H1 (cell line): ENCODE data around the gene PRSS36. TPM values are rescaled to one million over a fixed set of nuclear protein-coding genes. Genes with fewer than 3 reads are reported as not detected.

ENCODE experiments used
- CTCF ChIA-PET: fragments of 300-600 bp; sonication (Branson Sonifier 250); formaldehyde crosslinking; loops from one replicate; lab custom pipeline; 2021; ENCODE audit not compliant: partially characterized antibody; lab: Charles Lee
- POLR2A ChIA-PET: fragments of 300-600 bp; sonication (Branson Sonifier 250); formaldehyde crosslinking; loops from one replicate; lab custom pipeline; 2021; ENCODE audit warnings: inconsistent platforms; ENCODE audit not compliant: partially characterized antibody; lab: Charles Lee
- DNase-seq, 2 experiments: peaks; one replicate each; pipeline versions ENCODE4 v3.0.0 to v3.0.0-alpha.2; 2010 to 2022; ENCODE audit warnings: low spot score in 2 of 2, low read depth in 1 of 2, mixed read lengths in 1 of 2
- FAIRE-seq: peaks from 2 replicates; lab custom pipeline; 2011; peaks lifted over from hg19 to GRCh38; lab: Jason Lieb, UNC
- H2AFZ ChIP-seq: 2 replicates; pipeline ENCODE4 v1.8.1; 2012; ENCODE audit warnings: low read length, inconsistent platforms
- H2AK5ac ChIP-seq: 2 replicates; pipeline ENCODE4 v1.6.1; 2013; ENCODE audit warnings: low read depth, low read length
- H2BK120ac ChIP-seq: replicated peaks from 2 replicates; pipeline ENCODE3; 2013; ENCODE audit warnings: low read depth, low read length, inconsistent platforms
- H2BK12ac ChIP-seq: 2 replicates; pipeline ENCODE4 v1.6.1; 2013; ENCODE audit warnings: low read depth, low read length
- H2BK15ac ChIP-seq: 2 replicates; pipeline ENCODE4 v1.6.1; 2013; ENCODE audit warnings: low read length
- H2BK20ac ChIP-seq: 2 replicates; pipeline ENCODE4 v1.6.1; 2013; ENCODE audit warnings: low read length
- H2BK5ac ChIP-seq: 2 replicates; pipeline ENCODE4 v1.6.1; 2013; ENCODE audit warnings: low read depth, low read length
- H3K14ac ChIP-seq: 2 replicates; pipeline ENCODE4 v1.6.1; 2013; ENCODE audit warnings: inconsistent platforms; ENCODE audit not compliant: insufficient read length
- H3K18ac ChIP-seq: 2 replicates; pipeline ENCODE4 v1.6.1; 2013; ENCODE audit warnings: low read length; ENCODE audit errors: extremely low read depth
- H3K23ac ChIP-seq: 2 replicates; pipeline ENCODE4 v1.6.1; 2013; ENCODE audit warnings: inconsistent platforms; ENCODE audit not compliant: insufficient read length
- H3K23me2 ChIP-seq: 2 replicates; pipeline ENCODE4 v1.6.1; 2013; ENCODE audit warnings: low read depth, low read length
- H3K27ac ChIP-seq: 2 replicates; pipeline ENCODE4 v1.6.1; 2011; ENCODE audit warnings: low read depth, low read length, inconsistent platforms
- H3K27me3 ChIP-seq, 4 experiments: replicated peaks in 1 of 4; 1 replicate in 1 of 4; 2 replicates in 3 of 4; pipeline versions ENCODE4 v1.6.1 to v1.8.1; 2011 to 2013; ENCODE audit warnings: low read length in 3 of 4, mild to moderate bottlenecking in 3 of 4, inconsistent platforms in 2 of 4, mixed read lengths in 2 of 4, moderate library complexity in 1 of 4; ENCODE audit not compliant: control insufficient read depth in 3 of 4, insufficient read depth in 3 of 4; ENCODE audit errors: extremely low read depth in 1 of 4
- H3K36me3 ChIP-seq, 4 experiments: 2 replicates each; pipeline versions ENCODE4 v1.6.1 to v1.8.1; 2011 to 2013; ENCODE audit warnings: mild to moderate bottlenecking in 4 of 4, low read length in 3 of 4, moderate library complexity in 2 of 4, control low read depth in 1 of 4, inconsistent platforms in 1 of 4; ENCODE audit not compliant: insufficient read depth in 4 of 4, control insufficient read depth in 2 of 4
- H3K4ac ChIP-seq: replicated peaks from 2 replicates; pipeline ENCODE3; 2013; ENCODE audit warnings: low read length, low read depth, mixed read lengths, inconsistent platforms; ENCODE audit not compliant: insufficient read length
- H3K4me1 ChIP-seq, 4 experiments: replicated peaks in 1 of 4; 1 replicate in 1 of 4; 2 replicates in 3 of 4; pipeline versions ENCODE4 v1.6.1 to v1.8.1; 2011 to 2013; ENCODE audit warnings: low read length in 3 of 4, inconsistent platforms in 2 of 4, mixed read lengths in 1 of 4; ENCODE audit not compliant: insufficient read depth in 4 of 4, control insufficient read depth in 3 of 4
- H3K4me2 ChIP-seq, 2 experiments: 2 replicates each; pipeline versions ENCODE4 v1.6.1 to v1.8.1; 2011 to 2013; ENCODE audit warnings: low read depth in 2 of 2, low read length in 2 of 2, control low read depth in 1 of 2, inconsistent platforms in 1 of 2, mild to moderate bottlenecking in 1 of 2; ENCODE audit not compliant: insufficient read depth in 1 of 2
- H3K4me3 ChIP-seq, 4 experiments: fragments of 200-600, 300-600 bp in 1 of 4; sonication (generic), shearing (Covaris generic), sonication (Bioruptor Twin) in 1 of 4; 2 replicates each; pipeline versions ENCODE4 v1.5.1 to v1.8.1; 2011 to 2016; ENCODE audit warnings: low read length in 4 of 4, low read depth in 3 of 4, control low read depth in 2 of 4, inconsistent platforms in 2 of 4, mild to moderate bottlenecking in 2 of 4, mixed read lengths in 1 of 4, moderate library complexity in 1 of 4; ENCODE audit not compliant: insufficient read depth in 2 of 4; ENCODE audit errors: extremely low read depth in 1 of 4
- H3K56ac ChIP-seq: replicated peaks from 2 replicates; pipeline ENCODE3; 2013; ENCODE audit warnings: low read depth, mild to moderate bottlenecking, mixed read lengths, low read length, inconsistent platforms; ENCODE audit not compliant: insufficient read length
- H3K79me1 ChIP-seq: 2 replicates; pipeline ENCODE4 v1.6.1; 2013; ENCODE audit warnings: low read depth, low read length, control low read depth
- H3K79me2 ChIP-seq, 2 experiments: 2 replicates each; pipeline versions ENCODE4 v1.6.1 to v1.8.1; 2012 to 2013; ENCODE audit warnings: low read length in 2 of 2, mild to moderate bottlenecking in 2 of 2, inconsistent platforms in 1 of 2; ENCODE audit not compliant: insufficient read depth in 2 of 2, control insufficient read depth in 1 of 2
- H3K9ac ChIP-seq, 4 experiments: replicated peaks in 1 of 4; 1 replicate in 1 of 4; 2 replicates in 3 of 4; pipeline versions ENCODE4 v1.6.1 to v1.8.1; 2011 to 2013; ENCODE audit warnings: low read depth in 3 of 4, low read length in 3 of 4, control low read depth in 2 of 4, mild to moderate bottlenecking in 2 of 4, moderate library complexity in 2 of 4, inconsistent platforms in 1 of 4; ENCODE audit errors: extremely low read depth in 1 of 4
- H3K9me3 ChIP-seq, 2 experiments: 2 replicates each; pipeline versions ENCODE4 v1.6.1 to v1.8.1; 2012 to 2013; ENCODE audit warnings: mild to moderate bottlenecking in 2 of 2, moderate library complexity in 2 of 2, control low read depth in 1 of 2, inconsistent platforms in 1 of 2, low read depth in 1 of 2, low read length in 1 of 2, mixed read lengths in 1 of 2; ENCODE audit not compliant: insufficient read depth in 2 of 2
- H4K20me1 ChIP-seq, 2 experiments: replicated peaks in 1 of 2; 2 replicates each; pipeline versions ENCODE3 to v1.8.1; 2011 to 2013; ENCODE audit warnings: inconsistent platforms in 2 of 2, low read length in 2 of 2, mild to moderate bottlenecking in 1 of 2; ENCODE audit not compliant: insufficient read depth in 2 of 2, control insufficient read depth in 1 of 2
- H4K5ac ChIP-seq: 2 replicates; pipeline ENCODE4 v1.6.1; 2013; ENCODE audit warnings: low read length, low read depth, mixed read lengths, inconsistent platforms; ENCODE audit not compliant: insufficient read length
- H4K8ac ChIP-seq: 2 replicates; pipeline ENCODE4 v1.8.0; 2013; ENCODE audit warnings: mild to moderate bottlenecking, moderate library complexity, low read length, inconsistent platforms; ENCODE audit not compliant: insufficient read depth; ENCODE audit errors: extremely low read depth
- H4K91ac ChIP-seq: replicated peaks from 2 replicates; pipeline ENCODE3; 2013; ENCODE audit warnings: low read length, mixed read lengths, inconsistent platforms; ENCODE audit not compliant: insufficient read length
- CBX5 ChIP-seq: fragments of 300-800, 300-1000 bp; sonication (generic); IDR thresholded peaks from 2 replicates; pipeline ENCODE4 v1.7.1; 2016; ENCODE audit warnings: antibody characterized with exemption, low read length, low read depth
- CREB1 ChIP-seq: IDR thresholded peaks from 2 replicates; pipeline ENCODE4 v1.6.1; 2012; ENCODE audit warnings: inconsistent platforms
- E2F6 ChIP-seq: IDR thresholded peaks from 2 replicates; pipeline ENCODE4 v1.6.1; 2012; ENCODE audit warnings: inconsistent platforms
- EP300 ChIP-seq, 2 experiments: IDR thresholded peaks; 1 replicate in 1 of 2; 2 replicates in 1 of 2; pipeline ENCODE4 v1.6.1; 2011 to 2012; ENCODE audit warnings: low read depth in 2 of 2, low read length in 2 of 2, mild to moderate bottlenecking in 2 of 2, borderline replicate concordance in 1 of 2, inconsistent platforms in 1 of 2, moderate library complexity in 1 of 2
- KDM1A ChIP-seq: fragments of 200-600, 300-600 bp; sonication (generic); IDR thresholded peaks from 2 replicates; pipeline ENCODE4 v1.7.1; 2016; ENCODE audit warnings: mild to moderate bottlenecking, low read length, borderline replicate concordance
- RAD21 ChIP-seq, 2 experiments: IDR thresholded peaks in 1 of 2; conservative IDR thresholded peaks in 1 of 2; 2 replicates each; pipeline ENCODE4 v1.6.1; 2011; ENCODE audit warnings: low read depth in 2 of 2, low read length in 2 of 2, improper control_type of control experiment in 1 of 2, inconsistent platforms in 1 of 2, mild to moderate bottlenecking in 1 of 2, moderate library complexity in 1 of 2
- RBBP5 ChIP-seq: IDR thresholded peaks from 2 replicates; pipeline ENCODE4 v1.7.1; 2012; ENCODE audit warnings: low read depth, mild to moderate bottlenecking, inconsistent platforms, low read length, moderate library complexity, borderline replicate concordance
- WGBS, 2 experiments: shearing (Covaris generic) in 1 of 2; methylation state at CpG; one replicate each; pipeline versions ENCODE4 v1.1.6 to v1.1.7; 2013 to 2015; ENCODE audit warnings: low lambda C conversion rate in 2 of 2, mixed read lengths in 2 of 2, inconsistent platforms in 1 of 2, low coverage in 1 of 2, missing lambda C conversion rate in 1 of 2; ENCODE audit not compliant: insufficient replicate concordance in 2 of 2, insufficient coverage in 1 of 2, insufficient read length in 1 of 2; ENCODE audit errors: extremely low coverage in 1 of 2, missing lambda C conversion rate in 1 of 2; 5-methylcytosine and 5-hydroxymethylcytosine counted together
- polyA plus RNA-seq, 7 experiments: library from polyadenylated mRNA; depleted of rRNA in 3 of 7; stranded (reverse) in 5 of 7; unstranded in 2 of 7; fragments of >200 nt in 5 of 7; fragments of 200-250 nt in 2 of 7; gene quantifications; 1 replicate in 5 of 7; 2 replicates in 1 of 7; 4 replicates in 1 of 7; pipeline versions ENCODE4 v1.2.1 to v1.2.3, GENCODE V29; 2011 to 2013; ENCODE audit warnings: missing spikeins in 2 of 7, mixed read lengths in 2 of 7
- total RNA-seq: library from RNA; stranded (reverse); fragmentation: NEBNext Ultra II Directional; extraction: Animal tissue kit (Norgen Biotek cat#: 25700); gene quantifications from 2 replicates; pipeline ENCODE4 v1.2.1, GENCODE V29; 2021
- TF ChIP-seq, protein P1 (sequence below): IDR thresholded peaks from 2 replicates; pipeline ENCODE4 v1.6.1; 2011; ENCODE audit warnings: low read length, improper control_type of control experiment

PRSS36 gene
- total and polyA plus RNA-seq, 2 of the 8 experiments (the other 6 are each of a cell fraction or from before 2014, with no cell fraction given): 1.3 to 1.9 TPM

DNA sequence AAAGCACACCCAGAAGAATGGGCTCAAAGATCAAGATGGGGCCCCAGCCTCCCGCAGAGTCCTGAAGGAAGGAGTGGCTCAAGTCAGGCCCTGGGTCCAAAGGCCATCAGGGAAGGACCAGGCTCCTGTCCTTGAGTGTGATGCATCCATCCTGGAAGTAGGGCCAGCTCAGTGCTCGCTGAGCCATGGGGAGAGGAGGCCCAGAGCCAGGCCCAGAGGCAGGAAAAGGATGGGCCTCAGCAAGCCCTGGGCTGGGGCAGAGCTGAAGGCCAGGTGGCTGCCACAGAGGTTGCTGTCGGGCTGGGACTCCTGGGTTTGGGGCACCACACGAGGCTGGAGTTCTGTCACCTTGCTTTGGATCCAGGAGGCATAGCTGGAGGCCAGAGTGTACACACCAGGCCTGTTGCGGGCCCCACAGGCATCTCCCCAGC, 18.0 kb downstream of the PRSS36 start:
- no peak overlapping the region for H4K91ac ChIP-seq
- ChIA-PET POLR2A (interaction anchor here (0.6 to 34.9 kb wide), 9 partner anchors 4 to 71 kb away, joined by 3 to 713 read pairs (median 4); partner anchors contain the start of genes BCKDK, FUS, KAT8 and PRSS36), CTCF (interaction anchor here (1.1 to 1.3 kb wide), 2 partner anchors 29 to 39 kb away, joined by 3 read pairs; no protein-coding TSS in a partner anchor)
- no peak overlapping the region; the same call in 1 of the 2 replicates for H3K27ac ChIP-seq
- H3K23me2 ChIP-seq: peaks cover 16% of the 10 kb centered on the region
- TF ChIP-seq RBBP5 (no peak), KDM1A (no peak), CREB1 (no peak), E2F6 (no peak), CBX5 (no peak), RAD21 (IDR thresholded peaks at IDR 0.05 in 1 of 2, conservative IDR thresholded peaks at IDR 0.05 in 1 of 2; ENCODE audit: low read depth in 2 of 2, low read length in 2 of 2) (no peak), EP300 (IDR thresholded peaks at IDR 0.05; ENCODE audit: borderline replicate concordance in 1 of 2, low read depth in 2 of 2, low read length in 2 of 2) (no peak)
- TF ChIP-seq, protein P1, sequence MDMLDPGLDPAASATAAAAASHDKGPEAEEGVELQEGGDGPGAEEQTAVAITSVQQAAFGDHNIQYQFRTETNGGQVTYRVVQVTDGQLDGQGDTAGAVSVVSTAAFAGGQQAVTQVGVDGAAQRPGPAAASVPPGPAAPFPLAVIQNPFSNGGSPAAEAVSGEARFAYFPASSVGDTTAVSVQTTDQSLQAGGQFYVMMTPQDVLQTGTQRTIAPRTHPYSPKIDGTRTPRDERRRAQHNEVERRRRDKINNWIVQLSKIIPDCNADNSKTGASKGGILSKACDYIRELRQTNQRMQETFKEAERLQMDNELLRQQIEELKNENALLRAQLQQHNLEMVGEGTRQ: no peak
- H3K18ac ChIP-seq: no peak overlapping the region
- H3K14ac ChIP-seq: no peak overlapping the region
- peaks cover 14 to 27% (median 19%) of the 10 kb centered on the region in 4 experiments for H3K36me3 ChIP-seq
- no peak overlapping the region for H3K4me3 ChIP-seq
- H2AFZ ChIP-seq: no peak overlapping the region
- no peak for DNase-seq
- no peak for FAIRE-seq
- H3K4ac ChIP-seq: no peak overlapping the region
- H2BK120ac ChIP-seq: no peak overlapping the region
- peaks cover 0 to 19% of the 10 kb centered on the region in 2 experiments; a peak in 2 of 4 replicates for H3K79me2 ChIP-seq
- WGBS, 2 experiments: 96% methylated on average over 5 of the region's 5 CpGs; no CpG with 5 or more reads in 1 of the 2 experiments
- H2BK15ac ChIP-seq: no peak overlapping the region
- 0 out of 4 replicates have a peak overlapping the region, but pooled peaks of 1 of the 2 experiments have one; percentile 2 for H3K4me2 ChIP-seq
- peaks cover 6 to 7% of the 10 kb centered on the region in 2 experiments for H4K20me1 ChIP-seq
- H3K9me3 ChIP-seq: no peaks in the 10 kb centered on the region
- no peak overlapping the region for H3K23ac ChIP-seq
- H3K56ac ChIP-seq: no peak overlapping the region
- H2BK5ac ChIP-seq: no peak overlapping the region; the same call in 1 of the 2 replicates
- no peaks in the 10 kb centered on the region for H3K27me3 ChIP-seq
- H2AK5ac ChIP-seq: no peak overlapping the region
- no peak overlapping the region for H4K5ac ChIP-seq
- H3K9ac ChIP-seq: no peak overlapping the region
- H3K4me1 ChIP-seq: peaks cover 0 to 39% (median 32%) of the 10 kb centered on the region in 4 experiments; a peak in 6 of 7 replicates
- H4K8ac ChIP-seq: no peak overlapping the region; the same call in 1 of the 2 replicates
- no peak overlapping the region for H2BK12ac ChIP-seq
- no peak overlapping the region for H2BK20ac ChIP-seq
- H3K79me1 ChIP-seq: peaks cover 9% of the 10 kb centered on the region
